SHP77 treated with DMSO at 0.1 percent for 48 hours (cell line): ENCODE data around the gene CDH13.

Experiments
- DNase-seq: peaks from one replicate; lab custom pipeline; 2025; lab: John Stamatoyannopoulos, UW

Gene CDH13

DNA sequence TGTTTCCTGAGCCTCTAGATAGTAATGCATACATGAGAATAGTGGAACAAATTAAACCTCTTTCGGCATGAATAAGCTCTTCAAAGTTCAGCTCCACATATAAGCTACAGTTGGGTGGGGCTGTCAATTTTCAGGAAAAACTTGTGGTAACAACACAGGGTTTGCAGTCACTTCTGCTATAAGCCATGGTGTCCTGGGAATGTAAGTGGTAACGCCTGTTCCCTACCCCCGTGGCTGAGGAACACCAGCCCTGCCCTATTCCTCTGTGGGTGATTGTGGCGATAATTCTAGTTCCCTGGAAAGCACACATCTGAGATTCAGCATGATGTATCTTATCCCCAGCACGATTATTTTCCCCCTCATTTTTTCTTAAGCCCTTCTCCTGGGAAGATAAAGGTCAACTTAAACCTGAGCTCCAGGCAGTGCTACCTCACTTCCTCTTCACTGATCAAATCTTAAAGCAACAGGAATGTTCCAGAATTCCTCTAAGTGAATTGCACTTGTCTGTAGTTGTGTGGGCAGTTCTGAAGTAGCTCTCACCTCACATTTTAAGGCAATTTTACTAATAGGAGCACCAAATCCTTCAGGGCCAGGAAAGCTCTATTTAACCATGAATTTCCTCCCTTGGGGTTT, 680.3 kb downstream of the CDH13 start:
- no peak for DNase-seq

DNA sequence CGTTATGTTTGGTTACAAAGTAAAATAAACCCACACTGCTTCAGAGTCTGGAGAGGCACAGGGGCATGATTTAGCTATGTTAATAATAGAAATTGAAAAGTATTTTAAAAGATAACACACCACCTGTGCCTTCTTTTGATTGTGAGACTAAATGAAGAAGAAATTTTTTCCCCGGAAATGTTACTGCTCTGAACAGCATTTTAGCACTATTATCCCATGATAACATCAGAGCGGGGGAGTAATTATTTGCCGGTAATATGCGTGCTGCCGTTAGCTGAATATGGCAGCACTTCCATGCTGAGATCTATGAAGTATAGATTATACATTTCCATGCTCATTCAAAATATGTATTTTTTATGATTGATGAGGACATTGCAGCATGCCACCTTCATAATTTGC, 680.8 kb downstream of the CDH13 start:
- DNase-seq, result no peak

DNA sequence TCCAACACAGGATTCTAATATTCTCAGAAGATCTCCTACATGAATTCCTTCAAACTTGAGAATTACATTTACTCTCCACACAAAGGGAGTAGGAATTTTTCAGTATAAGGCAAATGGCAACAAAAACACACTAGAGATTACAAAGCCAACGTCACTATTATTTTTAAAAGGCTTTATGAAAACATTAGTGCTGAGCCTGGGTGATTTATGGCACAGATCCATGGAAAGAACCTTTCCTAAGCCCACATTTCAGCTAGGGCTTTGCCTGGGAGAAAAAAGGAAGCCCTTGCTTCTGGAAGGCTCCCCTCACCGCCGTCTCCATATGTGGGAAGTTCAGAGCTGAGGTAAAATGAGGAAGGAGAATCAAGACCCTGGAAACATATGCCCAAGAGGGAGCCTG, 681.6 kb downstream of the CDH13 start:
- no peak for DNase-seq

DNA sequence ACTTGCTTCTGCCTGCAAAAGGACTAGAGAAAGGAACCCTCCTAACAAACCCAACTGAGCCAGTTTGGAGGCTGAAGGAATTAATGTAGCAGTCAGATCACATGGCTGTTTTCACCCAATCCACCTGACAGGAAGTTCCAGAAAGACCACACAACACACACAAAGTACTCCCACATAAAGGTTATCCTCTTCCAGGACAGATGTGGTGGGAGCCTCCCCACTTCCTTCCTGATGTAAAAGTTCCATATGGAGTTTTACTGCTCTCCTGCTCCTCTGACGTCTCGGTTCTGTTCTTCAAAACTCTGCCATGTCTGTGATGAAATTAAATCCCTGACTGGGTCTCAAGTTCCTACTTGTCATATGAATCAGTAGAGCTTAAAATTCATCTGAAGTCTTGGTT, 684.0 kb downstream of the CDH13 start:
- DNase-seq, result no peak

DNA sequence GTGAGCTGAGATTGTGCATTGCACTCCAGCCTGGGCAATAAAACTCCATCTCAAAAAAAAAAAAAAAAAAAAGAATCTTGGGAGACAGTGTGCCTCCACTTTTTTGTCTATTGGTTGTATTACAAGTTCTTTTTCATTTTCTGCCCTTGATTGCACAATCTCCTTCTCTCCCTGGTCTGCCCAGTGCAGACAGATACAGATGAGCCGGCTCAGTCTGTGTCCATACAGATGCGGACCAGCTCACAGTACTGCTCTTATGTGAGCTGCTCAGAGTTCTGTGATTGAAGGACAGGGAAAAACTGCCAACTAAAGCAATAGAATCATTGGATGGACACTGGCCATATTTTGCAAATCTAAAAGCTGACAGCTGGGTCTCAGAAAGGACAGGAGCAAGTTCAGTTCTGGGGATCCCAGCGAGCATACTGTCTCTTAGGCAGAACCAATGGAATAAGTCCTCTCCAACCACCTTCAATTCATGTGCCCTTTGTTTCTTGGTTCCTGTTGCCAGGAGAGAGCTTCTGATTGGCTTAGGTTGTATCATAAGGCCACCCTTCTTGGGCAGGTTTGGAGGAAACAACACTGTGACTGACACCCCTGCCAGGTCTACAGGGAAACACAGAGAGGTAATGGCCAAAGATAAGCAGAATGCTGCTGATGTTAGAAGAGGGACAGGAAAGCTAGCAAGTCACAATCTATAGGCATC, 685.4 kb downstream of the CDH13 start:
- DNase-seq, result no peak

DNA sequence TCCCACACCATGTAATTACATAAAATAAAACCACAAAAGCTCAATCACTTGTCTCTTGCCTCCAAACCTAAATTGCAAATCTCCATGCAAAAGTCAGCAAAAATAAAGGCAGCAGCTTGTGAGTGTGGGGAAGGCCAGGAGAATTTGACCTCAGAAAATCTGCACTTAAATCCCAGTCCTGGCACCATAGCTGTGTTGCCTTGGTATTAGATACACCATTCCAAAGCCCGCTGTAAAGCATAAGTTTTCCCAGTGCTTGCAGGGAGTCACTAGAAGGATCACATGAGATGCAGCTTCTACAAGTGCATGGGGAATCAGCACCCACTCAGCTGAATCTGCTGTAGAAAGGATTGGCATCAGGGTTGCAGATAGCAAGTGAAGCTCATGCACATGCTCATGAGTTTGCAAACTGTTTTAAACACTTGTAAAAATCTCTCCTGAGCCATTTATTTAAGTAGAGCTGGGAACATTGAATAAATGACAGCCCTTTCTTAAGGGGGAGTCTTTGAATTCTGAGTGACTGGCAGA, 686.0 kb downstream of the CDH13 start:
- DNase-seq, result no peak

DNA sequence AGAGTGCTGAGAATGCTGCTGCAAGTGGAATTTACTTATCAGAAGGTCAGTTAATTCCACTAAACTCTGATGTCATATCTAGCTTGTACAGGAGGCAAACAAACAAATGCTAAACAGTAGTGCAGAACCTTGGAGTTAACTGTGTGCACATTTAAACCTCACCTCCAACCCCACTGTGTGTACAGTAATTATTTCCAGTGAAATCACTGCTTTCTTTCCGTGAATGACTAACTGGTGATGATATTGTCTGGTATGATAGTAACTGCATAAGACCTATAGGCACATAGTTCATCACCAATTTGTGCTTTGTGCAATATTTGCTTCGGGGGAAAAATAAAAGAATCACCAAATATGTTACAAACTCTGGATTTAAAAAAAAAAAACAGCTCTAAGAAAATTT, 688.5 kb downstream of the CDH13 start:
- DNase-seq, result no peak

DNA sequence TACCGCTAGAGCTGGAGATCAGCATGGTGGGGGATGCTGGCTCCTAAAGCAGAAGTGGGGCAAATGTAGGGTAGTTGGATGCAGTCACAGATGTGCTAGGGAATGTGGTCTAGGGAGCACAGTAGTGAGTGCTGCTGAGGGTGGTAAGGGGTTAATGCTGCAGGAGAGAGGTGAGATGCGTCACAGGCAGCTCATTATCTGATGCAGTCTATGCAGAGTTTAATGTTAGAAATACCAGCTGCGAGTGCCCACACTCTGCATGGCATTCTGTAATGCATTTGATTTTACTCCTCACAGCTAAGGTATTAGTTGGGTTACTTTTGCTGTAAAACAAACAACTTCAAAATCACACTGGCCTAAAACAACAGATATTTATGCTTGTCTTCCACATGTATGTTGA, 689.7 kb downstream of the CDH13 start:
- no peak for DNase-seq

DNA sequence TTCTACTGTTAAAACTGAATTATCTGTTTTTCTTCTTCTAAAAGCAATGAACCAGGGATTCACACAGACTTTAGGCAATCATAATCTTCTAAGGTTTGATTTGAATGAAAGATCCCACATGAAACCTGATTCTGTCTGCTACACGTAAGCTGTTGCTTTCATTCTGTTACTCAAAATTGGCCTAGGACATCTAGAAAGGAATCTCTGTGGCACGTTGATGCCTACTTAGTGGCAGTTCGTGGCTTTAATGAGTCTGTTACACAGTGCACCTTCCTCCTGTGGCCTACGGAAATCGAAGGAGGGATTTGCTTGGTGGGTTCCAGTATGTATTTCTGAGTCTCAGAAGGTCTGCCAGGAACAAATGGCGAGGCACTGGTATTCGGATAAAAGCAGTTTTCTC, 691.6 kb downstream of the CDH13 start:
- DNase-seq, result no peak

DNA sequence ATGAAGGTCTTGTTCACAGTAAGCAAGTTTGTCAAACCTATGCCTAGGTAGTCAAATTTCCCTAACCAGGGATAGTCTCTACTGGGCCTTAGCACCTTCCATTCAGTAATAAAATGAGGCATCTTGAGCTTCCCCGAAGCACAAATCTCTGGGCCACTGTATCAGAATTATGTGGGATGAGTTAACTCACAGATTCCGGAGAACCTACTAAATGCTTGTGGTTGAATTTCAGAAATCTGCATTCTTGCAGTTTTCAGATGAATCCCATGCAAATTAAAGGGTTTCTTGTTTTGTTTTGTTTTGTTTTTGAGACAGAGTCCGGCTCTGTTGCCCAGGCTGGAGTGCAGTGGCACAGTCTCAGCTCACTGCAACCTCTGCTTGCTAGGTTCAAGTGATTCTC, 702.2 kb downstream of the CDH13 start:
- no peak for DNase-seq

DNA sequence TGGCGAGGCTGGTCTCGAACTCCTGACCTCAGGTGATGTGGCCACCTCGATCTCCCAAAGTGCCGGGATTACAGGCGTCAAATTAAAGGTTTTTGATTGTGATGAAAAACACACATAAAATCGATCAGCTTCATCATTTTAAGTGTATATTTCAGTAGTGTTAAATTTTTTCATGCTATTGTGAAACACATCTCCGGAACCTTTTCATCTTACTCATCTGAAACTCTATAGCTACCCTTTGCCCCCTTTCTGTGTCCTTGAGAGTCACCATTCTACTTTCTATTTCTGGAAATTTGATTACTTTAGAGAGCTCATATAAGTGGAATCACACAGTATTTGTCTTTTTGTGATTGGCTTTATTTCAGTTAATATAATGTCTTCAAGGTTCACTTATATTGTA, 702.7 kb downstream of the CDH13 start:
- no peak for DNase-seq

DNA sequence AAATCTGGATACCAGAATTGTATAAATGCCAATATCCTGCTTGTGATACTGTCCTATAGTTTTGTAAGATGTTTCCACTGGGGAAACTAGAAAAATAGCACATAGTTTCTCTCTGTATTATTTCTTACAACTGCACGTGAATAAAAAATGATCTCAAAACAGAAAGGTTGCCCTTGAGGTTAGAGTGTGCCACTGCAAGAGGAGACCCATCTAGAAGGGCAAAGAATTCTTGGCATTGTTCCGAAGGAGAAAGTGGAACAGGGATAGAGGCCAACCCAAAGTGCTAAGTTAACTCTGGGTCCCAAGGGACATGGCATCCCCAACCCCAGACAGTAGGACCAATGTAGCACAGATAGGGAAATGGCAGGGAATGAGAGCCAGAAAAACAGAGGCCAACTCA, 703.5 kb downstream of the CDH13 start:
- no peak for DNase-seq

DNA sequence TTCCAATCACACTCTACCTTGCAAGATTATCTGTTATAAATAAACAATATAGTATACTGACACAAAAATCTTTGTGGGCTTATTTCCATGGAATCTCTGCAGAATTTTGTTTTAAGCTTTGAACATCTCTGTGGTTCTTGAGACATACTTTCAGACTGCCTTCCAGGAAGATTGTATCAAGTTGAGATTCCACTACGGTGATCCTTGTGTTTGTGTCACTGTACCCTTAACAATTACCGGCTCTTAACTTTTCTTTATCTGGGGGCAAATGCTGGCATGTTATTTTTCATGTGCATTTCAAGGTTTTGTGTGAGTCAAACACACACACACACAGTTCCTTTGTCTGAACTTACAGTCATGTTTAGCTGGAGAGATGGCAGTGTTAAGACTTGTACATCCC, 708.3 kb downstream of the CDH13 start:
- DNase-seq, result no peak

DNA sequence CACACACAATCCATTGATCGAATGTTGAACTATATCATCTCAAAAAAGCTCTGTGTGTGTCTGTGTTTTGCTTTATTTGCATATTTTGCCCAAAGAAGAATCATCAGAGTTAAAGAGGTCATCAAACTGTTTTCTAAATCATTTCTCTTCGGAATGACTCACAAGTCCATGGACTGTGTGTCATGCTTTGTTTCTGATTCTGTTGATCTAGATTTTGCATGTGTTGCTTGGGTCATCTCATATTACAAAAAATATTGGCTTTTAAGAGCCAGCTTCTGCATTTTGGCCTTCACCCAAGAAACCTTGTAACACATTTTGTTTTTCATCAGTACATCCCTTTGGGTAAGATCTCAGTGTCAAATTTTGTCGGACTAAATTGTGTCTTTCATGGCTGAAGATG, 709.8 kb downstream of the CDH13 start:
- no peak for DNase-seq

DNA sequence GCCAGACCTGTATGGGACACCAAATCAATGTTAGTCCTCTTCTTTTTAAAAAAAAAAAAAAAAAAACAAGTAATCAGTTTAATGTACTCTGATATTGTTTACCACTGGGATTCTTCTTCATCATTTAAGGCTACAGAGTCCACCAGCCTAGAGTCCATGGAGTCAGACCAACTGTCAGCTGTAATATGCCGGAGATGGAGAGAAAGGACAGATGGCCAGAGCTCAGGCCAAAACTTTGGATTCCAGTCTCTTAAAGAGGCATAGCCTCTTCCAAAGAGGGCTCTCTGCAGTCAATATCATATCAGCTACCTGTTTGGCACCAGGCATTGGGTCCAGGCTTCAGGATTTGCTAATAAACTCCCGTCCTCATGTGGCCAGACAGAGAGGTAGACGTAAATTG, 711.4 kb downstream of the CDH13 start:
- DNase-seq, result no peak

DNA sequence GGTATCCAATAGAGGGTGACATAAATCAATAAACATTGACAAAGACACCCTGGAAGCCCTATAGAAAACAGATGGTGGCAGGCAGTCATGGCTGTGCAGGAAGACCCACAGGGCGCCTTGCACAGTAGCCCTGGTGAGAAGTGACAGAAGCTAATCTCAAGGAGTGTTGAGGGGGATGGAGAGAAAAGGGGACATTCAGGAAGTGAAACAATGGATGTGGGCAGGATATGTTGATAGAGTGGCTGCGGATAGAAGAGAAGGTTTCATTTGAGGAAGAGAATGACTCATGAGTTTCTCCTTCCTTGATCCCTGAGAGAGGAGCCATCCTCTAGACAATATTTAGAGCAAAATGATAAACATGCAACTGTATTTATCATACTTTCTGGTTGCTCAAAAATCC, 712.2 kb downstream of the CDH13 start:
- DNase-seq, result no peak

DNA sequence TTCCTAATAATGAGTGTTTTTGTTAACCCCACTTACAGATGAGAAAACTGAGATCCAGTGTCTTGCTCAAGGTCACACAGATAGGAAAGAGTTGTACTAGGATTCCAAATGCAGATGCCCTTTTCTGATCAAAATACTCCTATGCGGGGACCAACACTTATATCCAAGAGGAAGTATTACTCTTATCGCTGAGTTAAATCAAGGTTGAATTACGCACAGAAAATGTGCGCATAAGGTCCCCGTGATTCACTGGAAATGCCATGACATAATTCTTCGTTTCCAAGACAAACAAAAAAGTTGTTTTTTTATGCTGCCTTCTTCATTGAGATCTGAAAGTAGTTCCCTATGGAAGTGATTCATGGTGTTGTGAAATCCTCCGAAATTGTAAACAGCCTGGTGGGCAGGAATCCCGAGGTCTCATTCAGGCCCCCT, 717.2 kb downstream of the CDH13 start:
- DNase-seq, result no peak

DNA sequence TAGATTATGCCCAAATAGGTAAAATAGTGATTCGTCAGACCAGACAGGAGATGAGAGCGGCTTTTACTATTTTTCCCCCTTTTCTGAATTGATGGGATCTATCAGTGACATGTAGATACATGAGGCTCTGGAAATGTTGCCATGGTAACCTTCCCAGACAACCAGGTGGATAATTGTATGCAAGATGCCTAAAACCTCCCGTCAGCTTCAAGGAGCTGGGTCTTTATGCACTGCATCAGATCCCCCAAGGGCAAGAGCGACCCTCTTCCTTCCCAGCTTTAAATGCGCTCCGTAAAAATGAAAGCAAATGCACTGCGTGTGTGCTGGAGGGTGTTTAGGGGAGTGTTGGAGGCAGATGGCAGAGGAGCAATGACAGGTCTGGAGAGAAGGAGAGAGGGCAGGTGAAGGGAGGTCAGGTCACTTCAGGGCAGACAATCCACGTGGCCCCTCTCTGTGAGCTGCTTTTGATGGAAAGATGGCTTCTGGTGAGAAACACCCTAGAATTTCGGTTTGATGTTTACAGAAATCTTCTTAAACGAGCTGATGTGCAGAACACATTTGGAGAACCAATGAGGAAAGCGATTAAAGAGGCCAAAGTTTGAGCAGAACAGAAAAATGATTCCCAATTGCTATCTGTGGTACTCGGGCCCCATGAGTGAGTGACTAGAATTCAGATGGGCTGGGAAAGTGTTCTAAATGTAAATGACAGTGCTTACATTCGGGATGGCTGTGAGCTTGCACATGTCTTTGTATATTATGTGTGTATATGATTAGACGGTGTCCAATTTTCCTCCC, 719.3 kb downstream of the CDH13 start:
- no peak for DNase-seq

DNA sequence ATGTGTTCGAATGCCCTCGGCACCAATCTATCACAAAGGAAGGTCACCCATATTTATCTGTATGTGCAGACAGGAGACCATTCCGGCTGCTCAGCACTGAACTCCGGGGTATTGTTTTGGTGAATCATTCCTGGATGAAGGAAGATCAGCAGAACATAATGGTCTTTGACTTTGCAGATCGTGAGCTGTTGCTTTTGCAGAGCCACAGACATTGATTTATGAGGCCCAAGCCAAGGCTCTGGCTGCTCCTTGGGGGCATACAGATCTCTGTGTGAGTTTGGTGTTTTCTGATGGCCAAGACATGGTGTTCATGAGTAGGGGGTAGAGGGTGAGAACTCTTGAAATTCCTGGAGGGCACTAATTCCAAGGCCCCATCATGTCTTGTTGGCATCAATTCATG, 722.2 kb downstream of the CDH13 start:
- no peak for DNase-seq

DNA sequence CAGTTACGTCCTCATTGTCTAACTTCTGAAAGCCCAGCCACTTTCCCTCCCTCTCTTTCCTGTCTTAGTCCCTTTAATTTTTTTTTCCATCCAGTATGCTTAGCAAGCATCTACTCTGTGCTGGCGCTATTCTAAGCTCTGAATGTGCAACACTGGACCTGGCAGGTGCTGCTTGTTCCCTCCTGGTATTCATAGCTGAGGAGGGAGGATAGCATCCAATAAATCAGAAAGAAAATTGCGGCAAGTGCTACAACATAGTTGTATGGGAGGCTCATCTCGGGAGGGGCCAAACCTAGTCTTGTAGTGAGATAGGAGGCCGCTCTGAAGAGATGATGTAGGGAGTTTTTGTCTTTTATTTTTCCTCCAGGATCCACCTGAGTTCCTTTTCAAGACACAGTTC, 723.7 kb downstream of the CDH13 start:
- DNase-seq, result no peak

DNA sequence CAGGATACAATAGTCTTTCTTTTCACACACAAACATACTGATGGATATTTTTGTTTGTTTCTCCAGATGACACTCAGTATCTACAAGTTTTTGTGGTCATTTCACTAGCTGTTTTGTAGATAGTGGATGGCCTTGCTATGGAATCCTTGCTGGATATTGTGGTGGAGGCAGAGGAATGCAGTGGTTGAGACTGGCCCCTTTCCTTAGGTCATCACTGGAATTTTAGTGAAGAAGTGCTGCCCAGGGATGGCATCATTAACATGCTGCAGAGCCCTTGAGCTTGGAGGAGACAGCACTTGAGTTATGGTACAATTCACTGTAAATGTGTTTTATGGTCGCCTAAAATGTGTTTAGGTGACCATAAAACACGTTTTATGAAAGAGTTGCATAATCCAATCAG, 725.1 kb downstream of the CDH13 start:
- DNase-seq, result no peak

DNA sequence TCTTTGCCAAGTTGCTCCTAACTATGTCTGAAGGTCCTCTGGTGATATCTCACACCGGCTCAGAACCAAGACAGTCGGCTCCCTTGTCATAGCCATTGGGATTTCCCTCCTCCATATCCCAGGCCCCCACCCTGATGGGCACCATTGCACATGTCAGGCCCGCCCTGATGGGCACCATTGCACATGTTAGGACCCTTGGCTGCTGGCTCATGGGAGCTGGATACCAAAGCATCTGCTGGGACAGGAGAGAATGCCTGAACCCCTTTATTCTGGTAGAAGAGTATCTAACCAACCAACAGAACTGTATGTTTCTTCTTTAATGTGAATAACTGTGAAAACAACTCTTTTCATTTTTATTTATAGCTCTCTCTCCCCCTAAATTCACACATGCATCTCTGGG, 726.5 kb downstream of the CDH13 start:
- DNase-seq, result no peak

DNA sequence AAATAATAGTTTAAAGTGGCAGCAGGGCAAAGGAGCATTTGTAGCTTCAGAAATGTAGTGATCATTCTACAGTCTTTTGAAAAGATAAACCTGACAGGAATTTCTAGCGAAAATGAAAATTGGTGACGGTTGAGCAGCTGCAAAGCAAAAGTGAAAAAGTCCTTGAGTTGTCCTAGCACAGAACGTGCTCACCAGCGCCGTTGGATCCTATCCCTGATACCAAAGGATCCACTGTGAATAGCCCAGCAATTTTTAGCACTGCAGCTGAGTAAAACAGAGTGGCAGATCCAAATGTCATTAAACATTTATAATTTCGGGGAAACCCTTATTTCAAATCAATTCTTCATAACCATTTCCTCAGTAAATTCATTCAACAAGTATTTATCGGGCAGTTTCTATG, 727.2 kb downstream of the CDH13 start:
- no peak for DNase-seq
